Adrenal gland (tissue), 12 donors: ENCODE results near the gene PARD3B. TPM values are rescaled to one million over a fixed set of nuclear protein-coding genes. Genes with fewer than 3 reads are reported as not detected.
A peak's percentile ranks its signal among the peaks of the same experiment; 100 is the strongest.

Experiments
- DNase-seq, 7 donors: peaks; one replicate each; pipeline ENCODE4 v3.0.0-alpha.2; 2019 to 2020
- H3K27ac ChIP-seq, 5 donors: fragments of 200-600 bp; sonication (generic) in 4 of 5; 1 replicate in 3 of 5; 2 replicates in 2 of 5; pipeline versions ENCODE4 v1.5.1 to v1.8.0; 2016 to 2020; ENCODE audit warnings: mild to moderate bottlenecking in 1 of 5
- H3K27me3 ChIP-seq: fragments of 200-600 bp; 2 replicates; pipeline ENCODE4 v1.8.0; 2021
- H3K36me3 ChIP-seq, 2 donors: fragments of 200-600 bp; replicated peaks in 1 of 2; 1 replicate in 1 of 2; 2 replicates in 1 of 2; pipeline versions ENCODE4 v1.5.1 to v1.8.0; 2018 to 2022
- H3K4me1 ChIP-seq, 2 donors: fragments of 200-600 bp; replicated peaks in 1 of 2; 1 replicate in 1 of 2; 2 replicates in 1 of 2; pipeline versions ENCODE4 v1.5.1 to v1.8.0; 2018 to 2021
- H3K4me3 ChIP-seq, 4 donors: fragments of 200-600 bp; sonication (generic) in 3 of 4; one replicate each; pipeline ENCODE4 v1.5.1; 2016 to 2018
- H3K9me3 ChIP-seq, 3 donors: fragments of 200-600 bp; sonication (generic) in 1 of 3; replicated peaks in 1 of 3; 1 replicate in 2 of 3; 2 replicates in 1 of 3; pipeline versions ENCODE4 v1.5.1 to v1.8.0; 2016 to 2021
- POLR2A ChIP-seq, 2 donors: fragments of 450-650 bp; IDR thresholded peaks; one replicate each; pipeline ENCODE4 v1.6.1; 2017; ENCODE audit warnings: antibody characterized with exemption in 2 of 2, mild to moderate bottlenecking in 2 of 2, moderate library complexity in 1 of 2
- WGBS, 4 donors: extraction: QIAGEN DNeasy Blood & Tissue Kit in 2 of 4; methylation state at CpG; one replicate each; pipeline versions ENCODE4 v1.1.5 to v1.1.7; 2013 to 2017; 5-methylcytosine and 5-hydroxymethylcytosine counted together
- intact Hi-C, 2 donors: fragments of 100-400 bp; cut with DNase I; formaldehyde crosslinking; loops; one replicate each; pipeline versions ENCODE4 v1.14.1 to v1.15.0; 2022 to 2023
- polyA plus RNA-seq, 3 donors: library from polyadenylated mRNA; stranded (reverse); fragments of 200-250 nt in 2 of 3; fragments of 350-450 nt in 1 of 3; fragmentation: Illumina TruSeq in 1 of 3; extraction: RNeasy Lipid Tissue Mini Kit (QIAGEN cat#74804) in 1 of 3; gene quantifications; one replicate each; pipeline ENCODE4 v1.2.3, GENCODE V29; 2013 to 2014
- total RNA-seq, 9 donors: library from RNA; depleted of rRNA in 4 of 9; stranded (reverse); fragments of >200 nt in 4 of 9; fragments of 120-200 nt in 1 of 9; fragmentation: NEBNext Ultra II Directional in 1 of 9; extraction: Animal tissue kit (Norgen Biotek cat#: 25700) in 1 of 9; gene quantifications; one replicate each; pipeline versions ENCODE4 v1.1.0 to v1.2.4, GENCODE V29; 2013 to 2023
- TF ChIP-seq, protein P1 (sequence below), 6 experiments: fragments of 450-650 bp in 4 of 6; fragments of 200-600 bp in 2 of 6; sonication (generic) in 1 of 6; IDR thresholded peaks; 1 replicate in 5 of 6; 2 replicates in 1 of 6; pipeline versions ENCODE4 v1.5.1 to v1.8.0; 2016 to 2021; ENCODE audit warnings: antibody characterized with exemption in 6 of 6, mild to moderate bottlenecking in 2 of 6, moderate library complexity in 1 of 6
- donor health status: healthy with polysubstance abuse.
- donor health status: Bipolar disorder and iron deficiency.
- donor health status: DM: yes; HTN: yes; CAD: no.
- donor health status: DM: no; HTN: no; CAD: no.
- donor health status: DM: no; HTN: no; CAD: no.
- donor health status: DM: yes; HTN: yes; CAD: no.

PARD3B gene
- total and polyA plus RNA-seq, 12 donors: 1.9 to 20.4 (median 9.5) TPM

DNA sequence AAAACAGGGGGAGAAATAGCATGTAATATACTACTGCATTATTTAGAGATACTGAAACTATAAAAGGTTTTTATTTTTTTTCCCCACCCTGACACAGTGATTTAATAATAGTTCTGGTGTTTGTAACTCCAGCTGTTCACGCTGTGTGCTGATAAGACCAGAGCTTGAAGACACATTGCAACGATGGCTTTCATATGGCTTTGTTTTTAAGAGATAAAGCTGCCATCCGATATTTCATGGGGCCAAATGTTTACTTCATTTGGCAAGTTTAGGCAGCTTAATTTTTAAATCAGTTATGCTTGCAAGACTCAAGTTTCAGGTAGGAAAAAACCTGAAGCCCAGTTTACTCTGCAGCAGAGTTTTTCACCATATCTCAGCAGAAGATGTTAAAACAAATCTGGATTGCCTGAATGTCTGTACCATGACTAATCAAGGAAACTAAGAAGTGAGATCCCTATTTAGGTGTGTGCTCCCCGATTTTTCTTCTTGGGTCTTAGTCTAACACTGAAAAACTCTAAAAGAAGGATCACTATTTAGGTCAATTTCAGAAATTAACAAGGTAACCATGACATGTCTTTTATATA is 508.6 kb downstream of the PARD3B start:
- no peak for DNase-seq
- Histone ChIP-seq H3K9me3 (no peaks in the 10 kb centered on the region), H3K27ac (no peak overlapping the region), H3K36me3 (no peaks in the 10 kb centered on the region), H3K4me1 (peaks cover 0 to 10% of the 10 kb centered on the region in 2 donors), H3K4me3 (no peak overlapping the region), H3K27me3 (no peaks in the 10 kb centered on the region)
- intact Hi-C loops: no loop called here
- 47 to 58% (median 52%) methylated on average over 4 of the region's 4 CpGs for WGBS, 4 donors
- TF ChIP-seq, protein P1, sequence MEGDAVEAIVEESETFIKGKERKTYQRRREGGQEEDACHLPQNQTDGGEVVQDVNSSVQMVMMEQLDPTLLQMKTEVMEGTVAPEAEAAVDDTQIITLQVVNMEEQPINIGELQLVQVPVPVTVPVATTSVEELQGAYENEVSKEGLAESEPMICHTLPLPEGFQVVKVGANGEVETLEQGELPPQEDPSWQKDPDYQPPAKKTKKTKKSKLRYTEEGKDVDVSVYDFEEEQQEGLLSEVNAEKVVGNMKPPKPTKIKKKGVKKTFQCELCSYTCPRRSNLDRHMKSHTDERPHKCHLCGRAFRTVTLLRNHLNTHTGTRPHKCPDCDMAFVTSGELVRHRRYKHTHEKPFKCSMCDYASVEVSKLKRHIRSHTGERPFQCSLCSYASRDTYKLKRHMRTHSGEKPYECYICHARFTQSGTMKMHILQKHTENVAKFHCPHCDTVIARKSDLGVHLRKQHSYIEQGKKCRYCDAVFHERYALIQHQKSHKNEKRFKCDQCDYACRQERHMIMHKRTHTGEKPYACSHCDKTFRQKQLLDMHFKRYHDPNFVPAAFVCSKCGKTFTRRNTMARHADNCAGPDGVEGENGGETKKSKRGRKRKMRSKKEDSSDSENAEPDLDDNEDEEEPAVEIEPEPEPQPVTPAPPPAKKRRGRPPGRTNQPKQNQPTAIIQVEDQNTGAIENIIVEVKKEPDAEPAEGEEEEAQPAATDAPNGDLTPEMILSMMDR (IDR thresholded peaks at IDR 0.05): no peak
- no peak for TF ChIP-seq POLR2A (IDR thresholded peaks at IDR 0.05)

DNA sequence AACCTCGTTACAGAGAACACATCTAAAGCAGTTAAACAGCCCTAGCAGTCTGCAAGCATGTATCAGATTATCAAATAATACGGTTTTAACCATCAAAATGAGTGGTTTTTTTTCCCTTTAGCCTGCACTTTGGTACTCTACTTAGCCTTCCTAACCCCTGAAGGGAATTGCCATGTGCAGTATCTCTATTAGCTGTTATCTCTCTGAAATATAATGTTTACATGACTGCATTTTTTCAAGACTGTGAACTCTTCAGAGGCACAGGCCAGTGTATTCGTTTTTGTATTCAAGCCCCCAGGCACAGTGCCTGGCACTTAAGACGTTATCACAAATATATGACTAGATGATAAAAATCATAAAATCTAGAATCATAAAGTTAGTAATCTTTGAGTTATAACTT is 509.5 kb downstream of the PARD3B start:
- WGBS, 4 donors: 68 to 73% (median 72%) methylated on average over 4 of the region's 4 CpGs
- no peaks in the 10 kb centered on the region for H3K27me3 ChIP-seq
- intact Hi-C loops: no loop called here

DNA sequence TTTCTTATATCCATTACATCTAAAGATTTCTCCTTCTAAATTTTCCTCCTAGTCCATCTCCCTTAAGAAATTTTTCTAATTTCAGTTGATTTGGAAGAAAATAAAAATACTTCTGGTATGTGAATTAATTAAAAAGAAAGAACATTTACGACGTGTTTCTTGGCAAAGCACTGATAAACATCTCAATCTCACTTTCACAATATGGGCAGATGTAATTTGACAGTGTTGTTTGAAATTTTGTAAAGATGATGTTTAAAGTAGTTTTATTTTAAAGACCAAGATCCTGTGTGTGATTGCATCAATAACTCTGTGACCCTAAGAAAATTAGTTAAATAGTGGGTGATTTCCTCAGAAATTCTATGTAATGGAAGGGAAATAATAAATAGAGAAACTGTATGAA is 510.0 kb downstream of the PARD3B start:
- intact Hi-C loops: no loop called here
- WGBS, 4 donors: 43 to 55% (median 49%) methylated on average over 2 of the region's 2 CpGs
- no peaks in the 10 kb centered on the region for H3K36me3 ChIP-seq

More for the DNA sequence above, 509.5 kb downstream of the PARD3B start:
- no peak for TF ChIP-seq POLR2A (IDR thresholded peaks at IDR 0.05)
- TF ChIP-seq, protein P1 (IDR thresholded peaks at IDR 0.05): no peak
- Histone ChIP-seq H3K27ac (no peak overlapping the region), H3K9me3 (no peaks in the 10 kb centered on the region), H3K4me1 (peaks cover 0 to 10% of the 10 kb centered on the region in 2 donors), H3K4me3 (no peak overlapping the region), H3K36me3 (no peaks in the 10 kb centered on the region)
- DNase-seq: no peak

DNA sequence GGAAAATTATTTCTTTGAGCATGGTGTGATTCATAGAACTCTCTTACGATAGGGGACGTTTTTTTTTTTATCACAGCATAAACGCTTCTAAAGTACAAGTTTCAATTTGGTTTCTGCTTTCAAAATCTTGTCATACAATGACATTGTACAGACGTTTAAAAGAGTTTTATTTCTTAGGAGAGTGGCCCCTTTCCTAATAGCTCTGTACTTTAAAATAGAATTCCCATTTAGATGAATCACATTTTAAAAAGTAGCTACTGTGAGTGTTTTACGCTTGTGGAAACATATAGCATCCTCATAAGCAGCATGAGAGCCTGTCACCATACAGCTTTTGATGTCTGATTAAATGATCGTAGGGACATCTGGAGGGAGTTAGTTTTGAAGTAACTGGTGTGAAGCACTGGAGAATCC is 510.9 kb downstream of the PARD3B start:
- Histone ChIP-seq H3K4me3 (peak overlapping the region in 1 of 4 donors; percentile 39), H3K27me3 (no peaks in the 10 kb centered on the region), H3K4me1 (peaks cover 0 to 10% of the 10 kb centered on the region in 2 donors), H3K9me3 (no peaks in the 10 kb centered on the region), H3K36me3 (no peaks in the 10 kb centered on the region), H3K27ac (no peak overlapping the region)
- DNase-seq: no peak
- WGBS, 4 donors: 33 to 39% (median 35%) methylated on average over 6 of the region's 6 CpGs
- TF ChIP-seq, protein P1 (IDR thresholded peaks at IDR 0.05): no peak
- TF ChIP-seq POLR2A (IDR thresholded peaks at IDR 0.05): no peak
- intact Hi-C loops: no loop called here

More for the DNA sequence above, 510.0 kb downstream of the PARD3B start:
- no peak for DNase-seq
- no peak for TF ChIP-seq POLR2A (IDR thresholded peaks at IDR 0.05)
- Histone ChIP-seq H3K4me1 (peaks cover 0 to 10% of the 10 kb centered on the region in 2 donors), H3K27ac (no peak overlapping the region), H3K4me3 (no peak overlapping the region), H3K9me3 (no peaks in the 10 kb centered on the region), H3K27me3 (no peaks in the 10 kb centered on the region)

DNA sequence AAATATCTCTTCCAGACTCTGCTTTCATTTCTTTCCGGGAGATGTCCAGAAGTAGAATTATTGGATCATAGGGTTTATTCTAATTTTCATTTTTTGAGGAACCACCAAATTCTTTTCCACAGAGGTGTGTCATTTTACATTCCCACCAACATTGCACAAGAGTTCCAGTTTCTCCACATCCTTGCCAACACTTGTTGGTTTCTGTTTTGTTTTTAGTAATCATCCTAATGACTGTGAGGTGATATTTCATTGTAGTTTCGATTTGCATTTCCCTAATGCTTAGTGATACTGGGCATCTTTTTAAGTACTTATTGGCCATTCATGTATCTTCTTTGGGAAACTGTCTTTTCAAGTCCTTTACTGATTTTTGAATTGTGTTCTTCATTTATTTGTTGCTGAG is 513.1 kb downstream of the PARD3B start:
- Histone ChIP-seq H3K9me3 (no peaks in the 10 kb centered on the region), H3K36me3 (no peaks in the 10 kb centered on the region), H3K4me3 (no peak overlapping the region), H3K27me3 (no peaks in the 10 kb centered on the region), H3K27ac (no peak overlapping the region), H3K4me1 (peaks cover 0 to 10% of the 10 kb centered on the region in 2 donors)
- 91 to 98% (median 94%) methylated on average over 2 of the region's 2 CpGs for WGBS, 4 donors
- TF ChIP-seq POLR2A (IDR thresholded peaks at IDR 0.05): no peak
- TF ChIP-seq, protein P1 (IDR thresholded peaks at IDR 0.05): no peak
- intact Hi-C loops: no loop called here
- DNase-seq: no peak
